ENCODE results near the gene PLA2R1. TPM values are rescaled to one million over a fixed set of nuclear protein-coding genes. Genes with fewer than 3 reads are reported as not detected.

The PLA2R1 gene
- total RNA-seq, 4 donors from 2014 or later = 1.4 to 18.2 (median 14.6) TPM

- in situ Hi-C loops (cut with MboI; ENCODE audit: low pct_ligation_motif_present in 1 of 4, low pct_unique_long_range_greater_than_20kb in 1 of 4, low sequenced_read_pairs in 3 of 4) = no loop called here
Measured at GRCh38 chr2:160061944-160062291, 497 bp downstream of the PLA2R1 start.

GRCh38 chr2:160061533-160061932 lies 882 bp downstream of the PLA2R1 start:
- H3K27ac ChIP-seq = peak overlapping the region; percentile 57 to 85 (median 76)
- peaks cover 11% of the 10 kb centered on the region for H3K27me3 ChIP-seq
- in situ Hi-C loops (cut with MboI; ENCODE audit: low pct_ligation_motif_present in 1 of 4, low pct_unique_long_range_greater_than_20kb in 1 of 4, low sequenced_read_pairs in 3 of 4) (no loop called here), intact Hi-C loops (cut with DNase I; ENCODE audit: low total_unique reads) (no loop called here)
- peaks cover 12 to 23% (median 18%) of the 10 kb centered on the region in 4 donors for H3K4me1 ChIP-seq
- no peaks in the 10 kb centered on the region for H3K36me3 ChIP-seq
- DNase-seq = no peak
- peak overlapping the region; percentile 55 to 94 (median 83) for H3K4me3 ChIP-seq
- WGBS, 2 donors (ENCODE audit: low coverage in 1 of 2) = 68 to 81% methylated on average over 9 to 18 of the region's 18 CpGs
- TF ChIP-seq POLR2A (IDR thresholded peaks at IDR 0.05) (no peak), CTCF (IDR thresholded peaks at IDR 0.05) (no peak), POLR2AphosphoS5 (IDR thresholded peaks at IDR 0.05) (no peak), EP300 (IDR thresholded peaks at IDR 0.05; ENCODE audit: low read depth) (no peak)
- H3K9me3 ChIP-seq = no peaks in the 10 kb centered on the region

More at GRCh38 chr2:160061944-160062291, 497 bp downstream of the PLA2R1 start:
- no peak for TF ChIP-seq EP300 (IDR thresholded peaks at IDR 0.05; ENCODE audit: low read depth)
- TF ChIP-seq CTCF (IDR thresholded peaks at IDR 0.05) = no peak
- no peak for TF ChIP-seq POLR2A (IDR thresholded peaks at IDR 0.05)
- no peak for TF ChIP-seq POLR2AphosphoS5 (IDR thresholded peaks at IDR 0.05)
- Histone ChIP-seq H3K4me1 (peaks cover 12 to 23% (median 18%) of the 10 kb centered on the region in 4 donors), H3K36me3 (no peaks in the 10 kb centered on the region), H3K4me3 (peak overlapping the region; percentile 55 to 94 (median 83)), H3K27me3 (peaks cover 11% of the 10 kb centered on the region), H3K9me3 (no peaks in the 10 kb centered on the region), H3K27ac (peak overlapping the region; percentile 57 to 85 (median 76))
- no peak for DNase-seq
- intact Hi-C loops (cut with DNase I; ENCODE audit: low total_unique reads) = no loop called here
- WGBS, 2 donors (ENCODE audit: low coverage in 1 of 2) = 5% methylated on average over 23 of the region's 27 CpGs; no CpG with 5 or more reads in 1 of the 2 donors

- no peak for DNase-seq
- H3K9me3 ChIP-seq = no peaks in the 10 kb centered on the region
- no peak overlapping the region for H3K27ac ChIP-seq
- peaks cover 12 to 23% (median 18%) of the 10 kb centered on the region in 4 donors for H3K4me1 ChIP-seq
- no peak overlapping the region for H3K4me3 ChIP-seq
- intact Hi-C loops (cut with DNase I; ENCODE audit: low total_unique reads) = no loop called here
- no peaks in the 10 kb centered on the region for H3K36me3 ChIP-seq
- 92 to 93% methylated on average over 2 of the region's 2 CpGs for WGBS, 2 donors (ENCODE audit: low coverage in 1 of 2)
- in situ Hi-C loops (cut with MboI; ENCODE audit: low pct_ligation_motif_present in 1 of 4, low pct_unique_long_range_greater_than_20kb in 1 of 4, low sequenced_read_pairs in 3 of 4) = no loop called here
- H3K27me3 ChIP-seq = peaks cover 11% of the 10 kb centered on the region
- TF ChIP-seq POLR2AphosphoS5 (IDR thresholded peaks at IDR 0.05) (no peak), POLR2A (IDR thresholded peaks at IDR 0.05) (no peak), EP300 (IDR thresholded peaks at IDR 0.05; ENCODE audit: low read depth) (no peak), CTCF (IDR thresholded peaks at IDR 0.05) (no peak)
Measured at GRCh38 chr2:160060297-160060696, 2.1 kb downstream of the PLA2R1 start.

- DNase-seq = no peak
- Histone ChIP-seq H3K27ac (no peak overlapping the region), H3K36me3 (no peaks in the 10 kb centered on the region), H3K4me1 (peaks cover 4 to 11% (median 8%) of the 10 kb centered on the region in 4 donors), H3K4me3 (no peak overlapping the region), H3K27me3 (peaks cover 10% of the 10 kb centered on the region), H3K9me3 (no peaks in the 10 kb centered on the region)
- 42 to 61% methylated on average over 2 of the region's 2 CpGs for WGBS, 2 donors (ENCODE audit: low coverage in 1 of 2)
- no peak for TF ChIP-seq POLR2A (IDR thresholded peaks at IDR 0.05)
- no peak for TF ChIP-seq CTCF (IDR thresholded peaks at IDR 0.05)
- TF ChIP-seq POLR2AphosphoS5 (IDR thresholded peaks at IDR 0.05) = no peak
- TF ChIP-seq EP300 (IDR thresholded peaks at IDR 0.05; ENCODE audit: low read depth) = no peak
- in situ Hi-C loops (cut with MboI; ENCODE audit: low pct_ligation_motif_present in 1 of 4, low pct_unique_long_range_greater_than_20kb in 1 of 4, low sequenced_read_pairs in 3 of 4) = no loop called here
- intact Hi-C loops (cut with DNase I; ENCODE audit: low total_unique reads) = no loop called here
Measured at GRCh38 chr2:160057356-160057755, 5.1 kb downstream of the PLA2R1 start.

Data from transverse colon (tissue), 4 donors.